DMS53 treated with DMSO at 0.1 percent for 48 hours (cell line): ENCODE measurements around the gene UBR2.

Experiments used
- DNase-seq: peaks from one replicate; lab custom pipeline; 2025; ENCODE audit not compliant: unreplicated experiment; lab: John Stamatoyannopoulos, UW

UBR2 gene

GRCh38 chr6:42563697-42564505 is at the start of gene UBR2:
UBR2 (plus strand) TSS chr6:42564029; CDS start chr6:42564320, 291 bp downstream.
- DNase-seq = peak; percentile 98

GRCh38 chr6:42514745-42515144 is 49.1 kb upstream of the UBR2 start:
- no peak for DNase-seq

GRCh38 chr6:42519779-42520178 is 44.0 kb upstream of the UBR2 start:
- no peak for DNase-seq

GRCh38 chr6:42520786-42521607 is 42.8 kb upstream of the UBR2 start:
- no peak for DNase-seq

GRCh38 chr6:42522036-42522435 is 41.8 kb upstream of the UBR2 start:
- no peak for DNase-seq

GRCh38 chr6:42522942-42523814 is 40.7 kb upstream of the UBR2 start:
- no peak for DNase-seq

- no peak for DNase-seq
Observed at GRCh38 chr6:42525206-42525605, 38.6 kb upstream of the UBR2 start.

GRCh38 chr6:42526616-42527015 is 37.2 kb upstream of the UBR2 start:
- no peak for DNase-seq

GRCh38 chr6:42527204-42527603 is 36.6 kb upstream of the UBR2 start:
- no peak for DNase-seq

- no peak for DNase-seq
Observed at GRCh38 chr6:42530296-42530695, 33.5 kb upstream of the UBR2 start.

- DNase-seq = no peak
Observed at GRCh38 chr6:42530751-42531150, 33.1 kb upstream of the UBR2 start.

GRCh38 chr6:42532038-42532669 is 31.7 kb upstream of the UBR2 start:
- peak; percentile 33 for DNase-seq

- DNase-seq = no peak
Observed at GRCh38 chr6:42533794-42534193, 30.0 kb upstream of the UBR2 start.

- no peak for DNase-seq
Observed at GRCh38 chr6:42537536-42537935, 26.3 kb upstream of the UBR2 start.

- DNase-seq = no peak
Observed at GRCh38 chr6:42539135-42539534, 24.7 kb upstream of the UBR2 start.

- DNase-seq = no peak
Observed at GRCh38 chr6:42545226-42545773, 18.5 kb upstream of the UBR2 start.

GRCh38 chr6:42547407-42548329 is 16.2 kb upstream of the UBR2 start:
- peak; percentile 74 for DNase-seq

- no peak for DNase-seq
Observed at GRCh38 chr6:42550277-42550676, 13.6 kb upstream of the UBR2 start.

- no peak for DNase-seq
Observed at GRCh38 chr6:42551217-42551616, 12.6 kb upstream of the UBR2 start.
